NOMO-1 treated with dmso at 0.1 percent for 144 hours (cell line): ENCODE data around the gene DAB1.
A peak's percentile ranks its signal among the peaks of the same experiment; 100 is the strongest.

ENCODE experiments used
- DNase-seq: peaks from one replicate; lab custom pipeline; 2025; ENCODE audit not compliant: unreplicated experiment; lab: John Stamatoyannopoulos, UW

The DAB1 gene

DNA sequence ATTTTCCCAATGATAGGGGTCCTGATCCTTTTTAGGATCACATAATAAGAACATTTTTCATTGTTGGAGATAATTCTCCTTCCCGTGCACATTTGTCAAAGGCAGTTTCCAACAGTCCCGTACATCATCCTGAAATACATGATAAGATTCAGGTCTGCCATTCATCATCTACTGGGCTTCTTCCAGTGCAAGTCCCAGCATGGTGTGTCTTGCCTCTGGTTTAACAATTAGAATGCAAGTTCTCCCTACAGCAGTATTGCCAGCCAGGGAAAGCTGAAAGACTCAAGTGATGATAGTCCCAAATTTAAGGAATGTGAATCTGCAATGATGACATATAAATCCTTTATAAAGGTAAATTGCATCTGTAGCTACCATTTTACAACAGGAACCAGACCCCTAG is 146.2 kb downstream of the DAB1 start:
- no peak for DNase-seq

DNA sequence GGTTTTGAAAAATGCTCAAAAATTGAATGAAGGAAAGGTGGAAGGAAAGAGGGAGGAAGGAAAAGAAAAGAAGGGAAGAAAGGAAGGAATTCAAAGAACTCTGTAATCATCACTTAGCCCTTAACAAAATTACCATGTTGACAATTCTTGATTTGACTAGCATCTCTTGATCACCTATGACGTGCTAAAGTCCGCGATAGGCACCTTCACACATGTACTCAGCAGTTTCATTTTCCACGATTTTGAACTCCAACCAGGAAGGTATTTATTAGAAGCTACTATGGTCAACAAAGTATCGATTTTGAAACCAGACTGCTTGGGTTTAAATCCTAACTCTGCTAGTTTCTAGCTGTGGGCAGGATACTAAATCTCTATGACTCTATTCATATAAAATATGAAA is 146.9 kb downstream of the DAB1 start:
- DNase-seq, result no peak

DNA sequence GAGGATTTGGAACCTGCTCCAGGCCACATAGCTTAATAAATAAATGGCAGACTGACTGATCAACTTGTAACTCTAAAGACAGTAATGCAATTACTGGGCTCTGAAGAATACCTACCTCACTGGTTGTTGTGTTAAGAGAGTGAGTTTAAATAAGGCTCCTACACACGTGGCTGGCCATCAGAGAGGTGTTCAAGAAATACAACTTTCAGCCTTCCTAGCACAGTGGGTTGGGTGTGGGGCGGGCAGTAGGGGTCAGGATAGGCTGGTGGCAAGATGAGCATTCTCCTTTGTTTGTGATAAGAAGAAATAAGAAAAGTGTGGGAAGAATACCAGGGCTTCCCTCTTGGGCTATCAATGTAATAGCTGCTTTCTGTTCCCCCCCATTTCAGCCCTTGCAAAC is 151.3 kb downstream of the DAB1 start:
- DNase-seq, result no peak

DNA sequence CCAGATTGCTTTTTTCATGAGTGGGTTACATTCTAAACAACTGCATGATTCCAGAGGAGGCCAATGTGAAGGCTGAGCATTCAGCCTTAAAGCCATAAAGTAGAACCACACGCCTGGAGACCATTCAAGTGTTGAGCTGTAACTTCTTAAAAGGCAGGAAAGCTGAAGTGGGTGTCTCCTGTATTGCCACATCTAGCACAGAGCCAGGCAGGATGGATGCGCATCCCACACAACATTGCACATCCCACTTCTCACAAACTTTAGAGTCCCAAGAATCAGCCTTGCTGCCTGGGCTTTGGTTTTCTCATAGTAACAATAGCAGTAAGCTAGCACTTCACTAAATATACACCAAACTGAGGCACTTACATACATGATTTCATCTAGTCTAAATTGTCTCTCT is 151.7 kb downstream of the DAB1 start:
- no peak for DNase-seq

- no peak for DNase-seq
Observed at GRCh38 chr1:57270927-57271698, 152.7 kb downstream of the DAB1 start.

GRCh38 chr1:57269630-57270225 is 154.1 kb downstream of the DAB1 start:
- DNase-seq, result no peak

DNA sequence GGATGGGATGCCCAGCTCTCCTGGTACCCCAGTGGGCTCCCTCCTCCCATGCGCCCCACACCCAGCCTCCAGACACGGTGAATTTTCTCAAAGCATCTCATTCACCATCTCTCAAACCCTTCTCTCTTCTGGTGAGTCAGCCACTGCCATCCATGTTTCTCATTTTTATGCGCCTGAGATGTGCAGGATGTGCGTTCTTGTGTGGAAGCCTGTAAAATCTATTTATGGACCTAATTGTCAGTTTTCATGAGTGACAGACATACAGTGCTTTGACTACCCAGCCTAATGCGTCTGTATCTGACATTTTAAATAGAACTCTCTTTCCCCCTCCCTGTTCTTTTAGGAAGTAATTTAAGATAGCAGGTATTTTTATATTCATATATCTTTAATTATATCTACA is 158.8 kb downstream of the DAB1 start:
- no peak for DNase-seq

DNA sequence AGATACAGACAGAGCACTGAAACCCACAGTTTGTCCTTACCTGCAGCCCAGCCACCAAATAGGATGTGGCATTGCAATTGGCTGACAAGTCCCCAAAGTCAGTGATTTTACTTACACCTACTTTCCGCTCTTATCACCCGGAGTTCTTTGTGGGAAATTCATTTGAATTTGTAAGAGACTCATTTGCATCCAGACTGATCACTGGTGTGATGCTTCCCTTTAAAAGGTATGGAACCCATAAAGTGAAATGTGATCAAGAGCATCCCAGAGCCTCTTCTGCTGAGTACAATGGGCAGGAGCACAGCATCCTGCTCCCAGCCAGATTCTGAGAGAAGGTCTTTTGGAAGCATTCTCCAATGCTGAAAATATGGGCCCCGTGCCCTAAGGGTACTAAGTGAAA is 161.4 kb downstream of the DAB1 start:
- DNase-seq, result no peak

DNA sequence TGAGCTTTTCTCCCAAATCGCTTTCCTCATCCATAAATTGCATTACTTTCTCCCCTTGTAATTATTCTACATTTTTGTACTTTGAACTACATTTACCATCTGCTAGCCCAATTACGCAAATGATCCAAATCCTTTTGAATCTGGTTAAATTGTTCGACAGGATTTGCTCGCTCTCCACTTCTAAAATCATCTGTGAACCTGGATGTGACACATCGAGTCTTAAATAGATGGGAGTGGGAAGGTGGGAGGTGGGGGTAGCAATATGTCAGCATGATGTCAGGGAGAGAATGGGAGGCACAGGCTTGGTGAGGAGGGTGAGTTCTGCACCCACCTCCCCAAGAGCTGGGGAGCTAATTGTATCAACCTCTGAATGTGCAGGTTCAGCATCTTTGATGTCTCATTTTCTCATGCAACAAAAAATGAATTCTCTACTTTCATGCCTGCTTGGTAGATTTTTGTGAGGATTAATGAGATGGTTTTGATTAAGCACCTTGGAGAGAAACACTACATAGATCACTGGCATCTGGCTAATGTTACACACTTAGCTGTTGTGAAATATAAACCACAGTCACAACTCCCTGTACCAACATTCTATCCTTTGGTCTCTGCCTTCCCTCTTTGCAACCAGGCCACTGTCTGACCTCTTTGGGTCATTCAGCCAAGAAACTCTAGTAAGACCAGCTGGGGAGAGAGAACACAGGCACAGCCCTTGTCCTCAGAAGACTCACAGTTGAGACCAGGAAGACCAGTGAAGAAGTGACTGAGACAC is 165.1 kb downstream of the DAB1 start:
- DNase-seq, result no peak

DNA sequence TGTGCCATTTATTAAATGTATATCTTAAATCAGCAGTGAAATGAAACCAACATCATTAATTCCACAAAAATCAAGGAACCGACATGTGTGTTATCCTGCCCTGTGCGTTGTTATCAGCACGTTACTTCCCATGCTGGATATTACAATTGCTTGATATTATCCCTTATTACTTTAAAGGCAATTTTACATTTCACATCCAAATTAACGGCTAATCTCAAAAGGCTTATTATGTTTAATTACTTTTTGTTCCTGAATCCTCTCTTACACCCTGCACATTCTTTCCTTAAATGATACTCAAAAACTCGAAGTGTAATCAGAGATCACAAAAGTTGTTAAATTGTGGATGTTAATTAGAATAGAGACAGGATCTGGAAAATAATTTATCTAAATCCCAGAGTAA is 167.9 kb downstream of the DAB1 start:
- DNase-seq, result no peak

GRCh38 chr1:57254022-57254421 is 169.8 kb downstream of the DAB1 start:
- no peak for DNase-seq

DNA sequence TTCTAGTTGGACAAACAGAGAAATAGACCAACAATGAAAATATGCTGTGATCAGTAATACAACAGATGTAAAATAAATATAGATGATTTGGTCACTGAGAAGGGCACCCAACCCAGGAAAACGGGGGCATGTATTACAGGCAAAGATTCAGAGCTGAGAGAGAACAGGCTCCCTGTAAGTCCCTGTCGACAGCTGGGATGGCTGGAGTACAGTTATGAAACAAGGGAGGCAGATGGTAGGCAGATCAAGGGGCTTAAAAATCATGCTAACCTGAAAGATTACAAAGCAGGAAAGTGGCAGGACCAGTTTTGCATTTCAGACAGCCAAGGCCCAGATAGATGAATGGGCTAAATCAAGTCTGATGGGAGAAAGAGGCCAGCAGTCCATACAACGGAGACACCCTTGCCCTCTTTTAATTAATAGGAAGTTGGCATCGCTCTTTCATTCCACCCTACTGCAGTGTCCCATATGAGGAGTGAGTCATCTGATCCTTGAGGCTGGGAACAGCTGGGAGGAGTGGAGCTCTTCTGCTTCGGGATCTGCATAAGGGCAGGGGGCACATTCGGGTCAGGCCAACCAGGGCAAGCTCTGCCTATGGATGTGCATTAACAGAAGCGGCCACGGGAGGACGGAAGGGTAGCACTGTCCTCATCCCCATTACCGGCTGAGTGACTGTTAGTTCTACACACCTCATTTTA is 171.1 kb downstream of the DAB1 start:
- no peak for DNase-seq

GRCh38 chr1:57250021-57250420 is 173.8 kb downstream of the DAB1 start:
- no peak for DNase-seq

- no peak for DNase-seq
Observed at GRCh38 chr1:57249511-57249910, 174.3 kb downstream of the DAB1 start.

DNA sequence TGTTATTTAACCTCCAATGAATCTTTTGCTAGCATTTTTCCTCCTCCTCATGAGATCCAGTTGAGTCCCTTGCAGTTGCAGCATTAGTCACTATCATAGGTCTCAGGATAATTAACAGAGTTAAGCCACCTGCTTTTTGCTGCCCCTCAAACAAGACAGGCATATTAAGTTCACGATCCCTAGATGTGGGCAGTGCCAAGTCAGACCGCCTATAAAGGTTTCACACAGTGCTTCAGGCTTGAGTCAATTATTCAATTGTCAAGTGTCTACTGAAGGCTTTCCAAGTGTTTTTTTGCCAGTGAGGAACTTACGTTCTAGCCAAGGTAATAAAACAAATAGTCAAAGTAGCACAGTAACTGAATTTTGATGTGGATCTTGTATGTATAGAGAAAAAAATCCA is 175.0 kb downstream of the DAB1 start:
- no peak for DNase-seq

- no peak for DNase-seq
Observed at GRCh38 chr1:57238233-57238781, 185.6 kb downstream of the DAB1 start.

DNA sequence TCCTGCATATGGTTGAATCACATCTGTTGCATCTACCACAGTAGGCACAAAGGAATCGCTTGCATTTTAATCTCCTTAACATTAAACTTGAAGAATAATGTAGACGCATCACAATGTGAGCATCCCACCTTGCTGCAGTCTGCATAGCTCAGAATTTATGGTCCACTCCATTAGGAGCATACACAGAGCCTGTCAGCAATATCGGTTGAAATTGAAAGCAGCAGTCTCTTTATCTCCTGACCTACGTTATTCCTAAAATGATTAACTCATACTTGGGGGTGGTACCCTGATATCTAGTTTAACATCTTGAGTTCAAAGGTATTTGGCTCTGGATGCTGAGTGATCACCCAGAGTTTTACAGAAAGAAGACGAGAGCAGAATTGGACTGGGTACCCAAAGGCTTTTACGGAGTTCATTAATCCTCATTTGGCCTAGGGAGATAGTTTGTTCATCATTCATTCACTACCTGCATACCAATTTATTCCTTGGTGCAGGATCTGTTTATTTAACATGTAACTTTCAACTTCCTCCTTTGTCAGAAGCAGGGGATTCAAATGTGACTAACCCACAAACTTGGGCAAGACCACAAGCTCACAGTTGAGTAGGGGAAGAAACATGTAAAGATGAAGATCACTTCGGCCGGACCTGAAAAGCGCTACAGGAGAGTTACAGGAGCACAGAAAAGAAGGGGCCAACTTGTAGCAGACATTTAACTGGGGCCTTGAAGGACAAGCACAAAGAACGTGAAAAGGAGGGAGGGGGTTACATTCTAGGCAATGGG is 187.9 kb downstream of the DAB1 start:
- DNase-seq, result peak; percentile 14

DNA sequence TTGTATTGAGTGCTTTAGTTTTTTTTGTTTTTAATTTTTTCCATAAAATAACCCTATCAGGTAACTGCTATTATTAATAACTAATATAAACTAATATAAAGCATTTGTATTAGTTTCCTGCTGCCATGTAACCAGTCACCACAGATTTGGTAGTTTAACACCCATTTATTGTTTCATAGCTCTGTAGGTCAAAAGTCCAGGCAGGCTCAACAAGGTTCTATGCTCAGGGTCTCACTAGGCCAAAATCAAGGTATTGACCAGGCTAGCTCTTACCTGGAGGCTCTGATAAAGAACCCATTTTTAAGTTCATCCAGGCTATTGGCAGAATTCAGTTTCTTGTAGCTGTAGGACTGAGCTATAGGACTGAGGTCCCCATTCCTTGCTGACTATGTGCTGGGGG is 189.4 kb downstream of the DAB1 start:
- no peak for DNase-seq

DNA sequence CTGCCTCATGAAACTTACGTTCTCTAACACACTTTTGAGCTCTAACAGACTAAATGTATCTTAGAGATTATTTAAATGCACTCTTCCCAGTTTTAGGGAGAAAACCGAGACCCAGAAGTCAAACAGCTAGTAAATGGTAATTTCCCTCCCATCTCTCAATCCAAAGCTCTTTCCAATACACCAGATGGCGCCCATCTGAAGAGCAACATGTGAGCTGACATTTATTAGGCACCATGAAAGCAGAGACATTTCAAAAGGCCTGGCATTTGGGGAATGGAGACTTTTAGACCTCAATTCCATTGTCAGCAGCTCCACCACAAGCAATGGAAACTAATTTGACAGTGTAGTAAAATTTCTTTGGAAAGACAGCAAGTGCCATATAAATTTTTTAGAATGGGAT is 191.4 kb downstream of the DAB1 start:
- no peak for DNase-seq

DNA sequence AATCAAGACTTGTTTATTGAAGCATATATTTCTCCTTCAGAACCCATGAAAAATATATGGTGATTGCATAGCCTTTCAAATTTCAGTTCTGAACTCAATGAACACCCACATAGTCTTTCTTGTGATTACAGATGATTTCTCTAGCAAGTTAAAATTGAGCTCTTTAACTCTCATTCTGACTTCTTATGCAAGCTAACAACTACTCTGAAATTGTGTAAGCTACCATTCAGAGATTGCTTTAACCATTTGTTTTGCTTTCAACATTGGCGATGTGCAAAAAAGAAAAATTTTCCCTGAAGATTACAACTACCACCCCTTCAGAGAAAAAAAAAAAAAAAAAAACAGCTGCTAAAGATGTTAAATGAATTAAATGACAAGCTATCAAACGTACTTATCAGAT is 193.9 kb downstream of the DAB1 start:
- DNase-seq, result no peak

DNA sequence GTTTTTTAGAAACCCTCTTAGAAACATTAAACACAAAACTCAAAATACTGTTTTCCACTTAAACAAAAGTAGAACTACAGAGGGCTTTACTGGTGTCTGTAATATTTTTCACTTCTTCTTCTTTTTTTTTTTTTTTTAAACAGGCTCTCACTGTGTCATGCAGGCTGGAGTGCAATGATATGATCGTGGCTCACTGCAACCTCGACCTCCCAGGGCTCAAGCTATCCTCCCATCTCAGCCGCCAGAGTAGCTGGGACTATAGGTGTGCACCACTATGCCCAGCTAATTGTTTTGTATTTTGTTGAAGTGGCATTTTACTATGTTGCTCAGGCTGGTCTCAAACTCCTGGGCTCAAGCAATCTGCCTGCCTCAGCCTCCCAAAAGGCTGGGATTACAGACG is 194.8 kb downstream of the DAB1 start:
- no peak for DNase-seq
